GM12892 (cell line): ENCODE results near the gene TAAR9.

ENCODE experiments used
- DNase-seq: peaks from one replicate; pipeline ENCODE4 v3.0.0; 2011; ENCODE audit not compliant: insufficient read length
- FAIRE-seq: peaks from 2 replicates; lab custom pipeline; 2011; peaks lifted over from hg19 to GRCh38; lab: Jason Lieb, UNC
- POLR2A ChIP-seq: IDR thresholded peaks from 2 replicates; pipeline ENCODE4 v1.6.1; 2011; ENCODE audit warnings: low read depth, low read length, control low read depth
- POLR2AphosphoS5 ChIP-seq: IDR thresholded peaks from 2 replicates; pipeline ENCODE4 v1.6.1; 2011; ENCODE audit warnings: low read depth, low read length, control low read depth
- TAF1 ChIP-seq: IDR thresholded peaks from 2 replicates; pipeline ENCODE4 v1.6.1; 2011; ENCODE audit warnings: low read depth, mild to moderate bottlenecking, control low read depth, low read length, borderline replicate concordance

TAAR9 gene

GRCh38 chr6:132506869-132507808, 30.9 kb upstream of the TAAR9 start:
- no peak for DNase-seq
- TF ChIP-seq POLR2AphosphoS5 (no peak), TAF1 (no peak), POLR2A (no peak)
- peak; percentile 62 for FAIRE-seq

- FAIRE-seq = peak; percentile 82
- DNase-seq = no peak
- TF ChIP-seq POLR2A (no peak), TAF1 (no peak), POLR2AphosphoS5 (no peak)
Measured at GRCh38 chr6:132511210-132511830, 26.8 kb upstream of the TAAR9 start.

- TF ChIP-seq TAF1 (no peak), POLR2A (no peak), POLR2AphosphoS5 (no peak)
- FAIRE-seq = no peak
- no peak for DNase-seq
Measured at GRCh38 chr6:132511831-132512220, 26.3 kb upstream of the TAAR9 start.

GRCh38 chr6:132512342-132512637, 25.8 kb upstream of the TAAR9 start:
- no peak for DNase-seq
- FAIRE-seq = no peak
- TF ChIP-seq TAF1 (no peak), POLR2A (no peak), POLR2AphosphoS5 (no peak)

- FAIRE-seq (peak; percentile 91), DNase-seq (peak; percentile 75)
- TF ChIP-seq TAF1 (no peak), POLR2A (peak; percentile 67), POLR2AphosphoS5 (no peak)
Measured at GRCh38 chr6:132512638-132513632, 25.1 kb upstream of the TAAR9 start, which contains the start of gene STX7. Gene STX7 (minus strand): TSS chr6:132513116. CDS start chr6:132503530, 9,586 bp downstream.

- TF ChIP-seq POLR2AphosphoS5 (no peak), POLR2A (no peak), TAF1 (no peak)
- DNase-seq = no peak
- no peak for FAIRE-seq
Measured at GRCh38 chr6:132513831-132514545, 24.1 kb upstream of the TAAR9 start.

- DNase-seq (no peak), FAIRE-seq (no peak)
- TF ChIP-seq TAF1 (no peak), POLR2A (no peak), POLR2AphosphoS5 (no peak)
Measured at GRCh38 chr6:132515386-132515785, 22.7 kb upstream of the TAAR9 start.

GRCh38 chr6:132520953-132521352, 17.1 kb upstream of the TAAR9 start:
- DNase-seq (no peak), FAIRE-seq (no peak)
- no peak for TF ChIP-seq POLR2AphosphoS5
- TF ChIP-seq TAF1 = no peak
- TF ChIP-seq POLR2A = no peak

GRCh38 chr6:132524646-132525045, 13.4 kb upstream of the TAAR9 start:
- FAIRE-seq = no peak
- no peak for DNase-seq
- TF ChIP-seq POLR2A (no peak), TAF1 (no peak), POLR2AphosphoS5 (no peak)

- FAIRE-seq = no peak
- no peak for DNase-seq
- no peak for TF ChIP-seq POLR2A
- no peak for TF ChIP-seq POLR2AphosphoS5
- TF ChIP-seq TAF1 = no peak
Measured at GRCh38 chr6:132525866-132526265, 12.2 kb upstream of the TAAR9 start.
